Spleen (tissue), 11 donors: ENCODE measurements around the gene ARL15. TPM values are rescaled to one million over a fixed set of nuclear protein-coding genes. Genes with fewer than 3 reads are reported as not detected.

Experiments
- DNase-seq: peaks from one replicate; pipeline ENCODE4 v3.0.0-alpha.2; 2020
- H3K27ac ChIP-seq, 8 donors: fragments of 200-600 bp; sonication (generic) in 7 of 8; 1 replicate in 4 of 8; 2 replicates in 4 of 8; pipeline versions ENCODE4 v1.5.0 to v1.8.0; 2016 to 2021; ENCODE audit warnings: inconsistent platforms in 4 of 8, mild to moderate bottlenecking in 4 of 8, moderate library complexity in 1 of 8
- H3K27me3 ChIP-seq, 7 donors: fragments of 200-600 bp; sonication (generic) in 6 of 7; replicated peaks in 1 of 7; 1 replicate in 4 of 7; 2 replicates in 3 of 7; pipeline versions ENCODE4 v1.5.0 to v1.8.0; 2016 to 2021; ENCODE audit warnings: inconsistent platforms in 3 of 7, mild to moderate bottlenecking in 1 of 7
- H3K36me3 ChIP-seq, 6 donors: fragments of 200-600 bp; sonication (generic) in 5 of 6; 1 replicate in 4 of 6; 2 replicates in 2 of 6; pipeline versions ENCODE4 v1.5.0 to v1.8.0; 2016 to 2021; ENCODE audit warnings: inconsistent platforms in 2 of 6
- H3K4me1 ChIP-seq, 6 donors: fragments of 200-600 bp; sonication (generic) in 5 of 6; 1 replicate in 3 of 6; 2 replicates in 3 of 6; pipeline versions ENCODE4 v1.5.0 to v1.8.0; 2016 to 2021; ENCODE audit warnings: inconsistent platforms in 3 of 6
- H3K4me3 ChIP-seq, 8 donors: fragments of 200-600 bp; sonication (generic) in 7 of 8; 1 replicate in 4 of 8; 2 replicates in 4 of 8; pipeline versions ENCODE4 v1.5.0 to v1.8.0; 2016 to 2021; ENCODE audit warnings: inconsistent platforms in 4 of 8, mild to moderate bottlenecking in 4 of 8, moderate library complexity in 2 of 8
- H3K9me3 ChIP-seq, 8 donors: fragments of 200-600 bp; sonication (generic) in 7 of 8; 1 replicate in 4 of 8; 2 replicates in 4 of 8; pipeline versions ENCODE4 v1.5.0 to v1.8.0; 2016 to 2021; ENCODE audit warnings: inconsistent platforms in 4 of 8
- CTCF ChIP-seq, 11 experiments: fragments of 200-600 bp in 7 of 11; fragments of 450-650 bp in 4 of 11; sonication (generic) in 4 of 11; IDR thresholded peaks in 8 of 11; conservative IDR thresholded peaks in 3 of 11; 1 replicate in 7 of 11; 2 replicates in 4 of 11; pipeline versions ENCODE4 v1.4.0 to v1.8.0; 2016 to 2021; ENCODE audit warnings: antibody characterized with exemption in 11 of 11, inconsistent platforms in 4 of 11, mild to moderate bottlenecking in 1 of 11
- POLR2A ChIP-seq, 3 donors: fragments of 450-650 bp; IDR thresholded peaks; one replicate each; pipeline ENCODE4 v1.5.1; 2017; ENCODE audit warnings: antibody characterized with exemption in 3 of 3, mild to moderate bottlenecking in 1 of 3
- POLR2AphosphoS5 ChIP-seq, 3 donors: sonication (generic); formaldehyde crosslinking; IDR thresholded peaks; one replicate each; pipeline ENCODE4 v1.5.1; 2017; ENCODE audit warnings: antibody characterized with exemption in 3 of 3
- WGBS, 5 donors: extraction: QIAGEN DNeasy Blood & Tissue Kit in 3 of 5; methylation state at CpG; one replicate each; pipeline versions ENCODE4 v1.1.5 to v1.1.7; 2013 to 2018; 5-methylcytosine and 5-hydroxymethylcytosine counted together
- intact Hi-C: fragments of 100-400 bp; cut with DNase I; formaldehyde crosslinking; loops from one replicate; pipeline ENCODE4 v1.15.0; 2023; ENCODE audit warnings: low total_unique reads
- polyA plus RNA-seq, 3 donors: library from polyadenylated mRNA; stranded (reverse); fragments of 200-250 nt; gene quantifications; one replicate each; pipeline ENCODE4 v1.2.1, GENCODE V29; 2013
- total RNA-seq, 7 donors: library from RNA; depleted of rRNA in 3 of 7; stranded (reverse); fragments of >200 nt in 3 of 7; fragmentation: NEBNext Ultra II Directional in 4 of 7; extraction: Animal tissue kit (Norgen Biotek cat#: 25700) in 4 of 7; gene quantifications; one replicate each; pipeline versions ENCODE4 v1.1.0 to v1.2.1, GENCODE V29; 2016 to 2021
- donor health status: healthy with polysubstance abuse.
- donor health status: DM: no; HTN: no; CAD: no; lungs with moderate emphysema.
- donor health status: DM: no; HTN: no; CAD: no.
- donor health status: Bipolar disorder and iron deficiency.
- donor health status: healthy.
- donor health status: DM: no; HTN: no; CAD: no.
- donor health status: DM: yes; HTN: yes; CAD: no.

ARL15 gene
- total and polyA plus RNA-seq, 10 donors: 6.3 to 70.2 (median 37.1) TPM

GRCh38 chr5:54080831-54081230, 229.5 kb downstream of the ARL15 start:
- 74 to 90% (median 83%) methylated on average over 5 of the region's 5 CpGs for WGBS, 5 donors
- Histone ChIP-seq H3K4me1 (no peaks in the 10 kb centered on the region), H3K9me3 (peaks cover 0 to 5% (median 0%) of the 10 kb centered on the region in 8 donors), H3K36me3 (no peaks in the 10 kb centered on the region), H3K4me3 (no peak overlapping the region), H3K27me3 (no peaks in the 10 kb centered on the region), H3K27ac (no peak overlapping the region)
- intact Hi-C loops: no loop called here
- TF ChIP-seq POLR2A (IDR thresholded peaks at IDR 0.05): no peak
- no peak for TF ChIP-seq POLR2AphosphoS5 (IDR thresholded peaks at IDR 0.05)
- no peak for TF ChIP-seq CTCF (IDR thresholded peaks at IDR 0.05 in 8 of 11, conservative IDR thresholded peaks at IDR 0.05 in 3 of 11)
- DNase-seq: no peak

GRCh38 chr5:54073735-54074134, 236.6 kb downstream of the ARL15 start:
- no peaks in the 10 kb centered on the region for H3K4me1 ChIP-seq
- 84 to 94% (median 92%) methylated on average over 2 of the region's 2 CpGs for WGBS, 5 donors
- no peak overlapping the region for H3K27ac ChIP-seq
- H3K36me3 ChIP-seq: peaks cover 0 to 11% (median 2%) of the 10 kb centered on the region in 6 donors
- no peak for DNase-seq
- H3K9me3 ChIP-seq: no peaks in the 10 kb centered on the region
- intact Hi-C loops: no loop called here
- H3K27me3 ChIP-seq: no peaks in the 10 kb centered on the region
- no peak for TF ChIP-seq CTCF (IDR thresholded peaks at IDR 0.05 in 8 of 11, conservative IDR thresholded peaks at IDR 0.05 in 3 of 11)
- no peak for TF ChIP-seq POLR2A (IDR thresholded peaks at IDR 0.05)
- no peak for TF ChIP-seq POLR2AphosphoS5 (IDR thresholded peaks at IDR 0.05)
- no peak overlapping the region for H3K4me3 ChIP-seq

DNA sequence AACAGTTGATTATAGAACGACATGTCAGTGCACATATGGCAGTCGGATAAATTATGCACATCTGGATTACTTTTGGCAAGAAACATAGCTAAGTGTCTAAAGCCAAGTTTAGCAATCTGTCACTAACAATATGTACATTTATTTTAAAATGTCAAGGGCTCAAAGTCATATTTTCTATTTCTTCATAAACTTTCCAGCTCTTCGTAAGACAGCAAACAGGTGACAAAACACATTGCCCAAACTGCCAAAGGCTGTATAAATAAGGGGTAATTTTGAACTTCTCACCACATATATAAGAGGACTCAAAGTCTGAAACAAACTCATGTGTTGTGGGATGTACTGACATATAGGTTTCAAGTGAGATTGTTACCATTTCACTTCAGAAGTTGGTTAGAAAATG, 237.2 kb downstream of the ARL15 start:
- 80 to 96% (median 89%) methylated on average over 3 of the region's 3 CpGs for WGBS, 5 donors
- Histone ChIP-seq H3K4me1 (no peaks in the 10 kb centered on the region), H3K9me3 (no peaks in the 10 kb centered on the region), H3K27ac (no peak overlapping the region), H3K4me3 (no peak overlapping the region), H3K27me3 (no peaks in the 10 kb centered on the region), H3K36me3 (peaks cover 0 to 11% (median 2%) of the 10 kb centered on the region in 6 donors)
- DNase-seq: no peak
- no peak for TF ChIP-seq CTCF (IDR thresholded peaks at IDR 0.05 in 8 of 11, conservative IDR thresholded peaks at IDR 0.05 in 3 of 11)
- TF ChIP-seq POLR2AphosphoS5 (IDR thresholded peaks at IDR 0.05): no peak
- no peak for TF ChIP-seq POLR2A (IDR thresholded peaks at IDR 0.05)
- intact Hi-C loops: no loop called here

DNA sequence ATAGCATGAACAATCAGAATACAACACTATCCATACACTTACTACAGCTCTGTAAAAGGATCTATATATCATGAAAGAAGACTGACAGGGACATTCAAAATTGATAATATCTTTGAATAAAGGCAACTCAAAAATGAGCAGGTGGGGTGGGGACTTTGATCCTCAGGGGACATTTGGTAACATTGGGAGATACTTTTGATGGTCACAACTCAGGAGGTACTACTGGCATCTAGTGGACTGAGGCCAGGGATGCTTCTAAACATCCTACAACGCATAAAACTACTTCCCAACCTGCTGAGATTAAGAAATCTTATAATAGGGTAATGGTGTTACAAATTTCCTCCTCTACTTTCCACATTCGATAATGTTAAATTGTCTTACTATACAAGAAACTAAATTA, 243.9 kb downstream of the ARL15 start:
- Histone ChIP-seq H3K9me3 (no peaks in the 10 kb centered on the region), H3K36me3 (peaks cover 0 to 18% (median 2%) of the 10 kb centered on the region in 6 donors), H3K27ac (no peak overlapping the region), H3K4me3 (no peak overlapping the region), H3K4me1 (no peaks in the 10 kb centered on the region), H3K27me3 (no peaks in the 10 kb centered on the region)
- 86 to 95% (median 93%) methylated on average over 2 of the region's 2 CpGs for WGBS, 5 donors
- no peak for TF ChIP-seq POLR2A (IDR thresholded peaks at IDR 0.05)
- TF ChIP-seq POLR2AphosphoS5 (IDR thresholded peaks at IDR 0.05): no peak
- TF ChIP-seq CTCF (IDR thresholded peaks at IDR 0.05 in 8 of 11, conservative IDR thresholded peaks at IDR 0.05 in 3 of 11): no peak
- no peak for DNase-seq
- intact Hi-C loops: no loop called here
